Stimulated activated naive CD4-positive, alpha-beta T cell (primary cell): ENCODE data around the gene OTULINL.
A peak's percentile ranks its signal among the peaks of the same experiment; 100 is the strongest.
"Not testable (repeated sequence)": the region's sequence is repeated elsewhere in the genome, so short reads cannot be mapped to it uniquely, and the experiment has no call there.

Experiments used
- DNase-seq, 6 experiments: peaks; one replicate each; lab custom pipeline; 2025; lab: John Stamatoyannopoulos, UW

Gene OTULINL

GRCh38 chr5:14581106-14581890 lies at the start of gene OTULINL:
OTULINL (plus strand) TSS chr5:14581792; CDS start chr5:14581895, 103 bp downstream.
- DNase-seq: peak; percentile 70 to 90 (median 86)

- DNase-seq: no peak
Observed at GRCh38 chr5:14532180-14532579, 49.4 kb upstream of the OTULINL start.

GRCh38 chr5:14534773-14535172 lies 46.8 kb upstream of the OTULINL start:
- no peak for DNase-seq

- no peak for DNase-seq
Observed at GRCh38 chr5:14545308-14545707, 36.3 kb upstream of the OTULINL start.

- no peak for DNase-seq
Observed at GRCh38 chr5:14545862-14546261, 35.7 kb upstream of the OTULINL start.

- DNase-seq: no peak
Observed at GRCh38 chr5:14547666-14548065, 33.9 kb upstream of the OTULINL start.

- no peak for DNase-seq
Observed at GRCh38 chr5:14551211-14551610, 30.4 kb upstream of the OTULINL start.

- no peak for DNase-seq
Observed at GRCh38 chr5:14552017-14552416, 29.6 kb upstream of the OTULINL start.

GRCh38 chr5:14554288-14554687 lies 27.3 kb upstream of the OTULINL start:
- DNase-seq: not testable (repeated sequence)

GRCh38 chr5:14556015-14556414 lies 25.6 kb upstream of the OTULINL start:
- DNase-seq: no peak

- DNase-seq: no peak
Observed at GRCh38 chr5:14557203-14557770, 24.3 kb upstream of the OTULINL start.

- DNase-seq: no peak
Observed at GRCh38 chr5:14557791-14558415, 23.7 kb upstream of the OTULINL start.

GRCh38 chr5:14560091-14560595 lies 21.4 kb upstream of the OTULINL start:
- DNase-seq: peak in 2 of 6 experiments; percentile 18 to 44

GRCh38 chr5:14561741-14562140 lies 19.9 kb upstream of the OTULINL start:
- DNase-seq: no peak

GRCh38 chr5:14568333-14568732 lies 13.3 kb upstream of the OTULINL start:
- DNase-seq: no peak

- no peak for DNase-seq
Observed at GRCh38 chr5:14569948-14570691, 11.5 kb upstream of the OTULINL start.

GRCh38 chr5:14571901-14572300 lies 9.7 kb upstream of the OTULINL start:
- DNase-seq: no peak

- no peak for DNase-seq
Observed at GRCh38 chr5:14572385-14572784, 9.2 kb upstream of the OTULINL start.

- DNase-seq: no peak
Observed at GRCh38 chr5:14572836-14573235, 8.8 kb upstream of the OTULINL start.

GRCh38 chr5:14574096-14574495 lies 7.5 kb upstream of the OTULINL start:
- DNase-seq: no peak

- DNase-seq: no peak
Observed at GRCh38 chr5:14574891-14575508, 6.6 kb upstream of the OTULINL start.

- no peak for DNase-seq
Observed at GRCh38 chr5:14576206-14576605, 5.4 kb upstream of the OTULINL start.
